Measurements from ENCODE around the gene TMEM242. TPM values are rescaled to one million over a fixed set of nuclear protein-coding genes. Genes with fewer than 3 reads are reported as not detected.

The TMEM242 gene
- polyA plus RNA-seq, 1 donor from 2014 or later = 17.6 TPM

DNA sequence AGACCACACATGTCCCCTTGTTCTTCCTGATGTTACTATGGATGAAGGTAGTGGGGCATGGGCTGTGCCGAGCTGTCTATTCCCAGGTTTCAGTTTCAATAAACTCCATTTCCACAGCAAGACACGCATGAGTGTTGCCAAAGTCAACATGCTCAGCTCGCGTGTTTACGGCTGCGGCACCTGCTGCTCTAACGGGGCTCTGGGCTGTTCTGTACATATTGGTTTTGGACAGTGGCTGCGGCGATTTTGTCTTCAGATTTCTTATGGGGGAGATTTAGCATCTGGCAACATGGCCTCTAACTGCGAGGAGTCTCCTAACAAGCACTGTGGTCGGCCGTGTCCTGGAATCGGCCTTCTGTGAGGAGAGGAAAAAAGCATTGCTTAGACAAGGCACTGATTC lies 58.6 kb downstream of the TMEM242 start:
- Histone ChIP-seq H4K20me1 (ENCODE audit: insufficient read depth) (no peaks in the 10 kb centered on the region), H3K9me3 (ENCODE audit: low read length) (no peaks in the 10 kb centered on the region), H3F3A (ENCODE audit: insufficient read depth, low read length, poor library complexity, severe bottlenecking) (no peaks in the 10 kb centered on the region), H2AFZ (ENCODE audit: low read depth, low read length) (no peak overlapping the region), H3K27me3 (ENCODE audit: insufficient read depth, low read depth, low read length) (no peaks in the 10 kb centered on the region), H3K4me2 (ENCODE audit: low read length) (no peak overlapping the region), H3K27ac (ENCODE audit: low read length) (no peak overlapping the region), H3K4me3 (ENCODE audit: low read length) (no peak overlapping the region), H3K9me2 (ENCODE audit: insufficient read depth, low read length) (no peaks in the 10 kb centered on the region), H3K79me2 (replicated peaks; ENCODE audit: insufficient read depth, low read length) (no peaks in the 10 kb centered on the region), H3K36me3 (ENCODE audit: insufficient read depth, low read length) (no peaks in the 10 kb centered on the region), H3K9ac (ENCODE audit: low read length) (no peak overlapping the region)
- no peak for TF ChIP-seq RAD21 (conservative IDR thresholded peaks at IDR 0.05)
- no peak for TF ChIP-seq SMC3 (conservative IDR thresholded peaks at IDR 0.05; ENCODE audit: poor library complexity)
- no peak for TF ChIP-seq EZH2 (IDR thresholded peaks at IDR 0.05; ENCODE audit: borderline replicate concordance, insufficient read depth, low read length, poor library complexity, severe bottlenecking)
- TF ChIP-seq, protein P1, sequence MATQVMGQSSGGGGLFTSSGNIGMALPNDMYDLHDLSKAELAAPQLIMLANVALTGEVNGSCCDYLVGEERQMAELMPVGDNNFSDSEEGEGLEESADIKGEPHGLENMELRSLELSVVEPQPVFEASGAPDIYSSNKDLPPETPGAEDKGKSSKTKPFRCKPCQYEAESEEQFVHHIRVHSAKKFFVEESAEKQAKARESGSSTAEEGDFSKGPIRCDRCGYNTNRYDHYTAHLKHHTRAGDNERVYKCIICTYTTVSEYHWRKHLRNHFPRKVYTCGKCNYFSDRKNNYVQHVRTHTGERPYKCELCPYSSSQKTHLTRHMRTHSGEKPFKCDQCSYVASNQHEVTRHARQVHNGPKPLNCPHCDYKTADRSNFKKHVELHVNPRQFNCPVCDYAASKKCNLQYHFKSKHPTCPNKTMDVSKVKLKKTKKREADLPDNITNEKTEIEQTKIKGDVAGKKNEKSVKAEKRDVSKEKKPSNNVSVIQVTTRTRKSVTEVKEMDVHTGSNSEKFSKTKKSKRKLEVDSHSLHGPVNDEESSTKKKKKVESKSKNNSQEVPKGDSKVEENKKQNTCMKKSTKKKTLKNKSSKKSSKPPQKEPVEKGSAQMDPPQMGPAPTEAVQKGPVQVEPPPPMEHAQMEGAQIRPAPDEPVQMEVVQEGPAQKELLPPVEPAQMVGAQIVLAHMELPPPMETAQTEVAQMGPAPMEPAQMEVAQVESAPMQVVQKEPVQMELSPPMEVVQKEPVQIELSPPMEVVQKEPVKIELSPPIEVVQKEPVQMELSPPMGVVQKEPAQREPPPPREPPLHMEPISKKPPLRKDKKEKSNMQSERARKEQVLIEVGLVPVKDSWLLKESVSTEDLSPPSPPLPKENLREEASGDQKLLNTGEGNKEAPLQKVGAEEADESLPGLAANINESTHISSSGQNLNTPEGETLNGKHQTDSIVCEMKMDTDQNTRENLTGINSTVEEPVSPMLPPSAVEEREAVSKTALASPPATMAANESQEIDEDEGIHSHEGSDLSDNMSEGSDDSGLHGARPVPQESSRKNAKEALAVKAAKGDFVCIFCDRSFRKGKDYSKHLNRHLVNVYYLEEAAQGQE (IDR thresholded peaks at IDR 0.05; ENCODE audit: borderline replicate concordance) = no peak

DNA sequence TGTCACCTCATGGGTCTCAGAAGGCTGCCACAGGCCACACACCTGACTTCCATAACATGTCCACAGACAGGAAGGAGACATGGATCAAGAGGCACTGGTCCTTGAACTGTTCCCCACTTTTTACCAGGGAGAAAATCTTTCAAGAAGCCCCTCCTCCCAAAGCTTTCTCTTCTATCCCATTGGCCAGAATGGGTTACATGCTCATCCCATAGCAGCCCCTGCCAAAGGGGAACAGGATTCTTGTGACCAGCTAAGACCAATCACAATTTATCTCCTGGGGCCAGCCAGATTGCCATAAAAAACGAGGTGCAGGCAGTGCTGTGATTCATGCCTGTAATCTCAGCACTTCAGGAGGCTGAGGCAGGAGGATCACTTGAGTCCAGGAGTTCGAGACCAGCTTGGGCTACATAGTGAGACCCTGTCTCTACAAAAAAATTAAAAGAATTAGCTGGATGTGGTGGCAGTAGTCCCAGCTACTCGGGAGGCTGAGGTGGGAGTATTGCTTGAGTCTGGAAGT lies 59.4 kb downstream of the TMEM242 start:
- Histone ChIP-seq H3K4me3 (ENCODE audit: low read length) (no peak overlapping the region), H2AFZ (ENCODE audit: low read depth, low read length) (no peak overlapping the region), H3K27ac (ENCODE audit: low read length) (no peak overlapping the region), H3K9me3 (ENCODE audit: low read length) (no peaks in the 10 kb centered on the region), H3K36me3 (ENCODE audit: insufficient read depth, low read length) (no peaks in the 10 kb centered on the region), H3K4me2 (ENCODE audit: low read length) (no peak overlapping the region), H3K9me2 (ENCODE audit: insufficient read depth, low read length) (no peaks in the 10 kb centered on the region), H3K9ac (ENCODE audit: low read length) (no peak overlapping the region), H3F3A (ENCODE audit: insufficient read depth, low read length, poor library complexity, severe bottlenecking) (no peaks in the 10 kb centered on the region), H3K27me3 (ENCODE audit: insufficient read depth, low read depth, low read length) (no peaks in the 10 kb centered on the region), H3K79me2 (replicated peaks; ENCODE audit: insufficient read depth, low read length) (no peaks in the 10 kb centered on the region), H4K20me1 (ENCODE audit: insufficient read depth) (no peaks in the 10 kb centered on the region)
- no peak for TF ChIP-seq POLR2AphosphoS5 (IDR thresholded peaks at IDR 0.05)
- no peak for TF ChIP-seq MXI1 (conservative IDR thresholded peaks at IDR 0.05; ENCODE audit: poor library complexity, severe bottlenecking)
- no peak for TF ChIP-seq EP300 (conservative IDR thresholded peaks at IDR 0.05; ENCODE audit: poor library complexity, severe bottlenecking)
- TF ChIP-seq, protein P2, sequence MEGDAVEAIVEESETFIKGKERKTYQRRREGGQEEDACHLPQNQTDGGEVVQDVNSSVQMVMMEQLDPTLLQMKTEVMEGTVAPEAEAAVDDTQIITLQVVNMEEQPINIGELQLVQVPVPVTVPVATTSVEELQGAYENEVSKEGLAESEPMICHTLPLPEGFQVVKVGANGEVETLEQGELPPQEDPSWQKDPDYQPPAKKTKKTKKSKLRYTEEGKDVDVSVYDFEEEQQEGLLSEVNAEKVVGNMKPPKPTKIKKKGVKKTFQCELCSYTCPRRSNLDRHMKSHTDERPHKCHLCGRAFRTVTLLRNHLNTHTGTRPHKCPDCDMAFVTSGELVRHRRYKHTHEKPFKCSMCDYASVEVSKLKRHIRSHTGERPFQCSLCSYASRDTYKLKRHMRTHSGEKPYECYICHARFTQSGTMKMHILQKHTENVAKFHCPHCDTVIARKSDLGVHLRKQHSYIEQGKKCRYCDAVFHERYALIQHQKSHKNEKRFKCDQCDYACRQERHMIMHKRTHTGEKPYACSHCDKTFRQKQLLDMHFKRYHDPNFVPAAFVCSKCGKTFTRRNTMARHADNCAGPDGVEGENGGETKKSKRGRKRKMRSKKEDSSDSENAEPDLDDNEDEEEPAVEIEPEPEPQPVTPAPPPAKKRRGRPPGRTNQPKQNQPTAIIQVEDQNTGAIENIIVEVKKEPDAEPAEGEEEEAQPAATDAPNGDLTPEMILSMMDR (IDR thresholded peaks at IDR 0.05; ENCODE audit: poor library complexity, severe bottlenecking) = no peak
- no peak for TF ChIP-seq TAF1 (IDR thresholded peaks at IDR 0.05; ENCODE audit: low read depth)
- TF ChIP-seq, protein P1 (IDR thresholded peaks at IDR 0.05; ENCODE audit: borderline replicate concordance) = no peak
- no peak for TF ChIP-seq SMC3 (conservative IDR thresholded peaks at IDR 0.05; ENCODE audit: poor library complexity)
- TF ChIP-seq EZH2 (IDR thresholded peaks at IDR 0.05; ENCODE audit: borderline replicate concordance, insufficient read depth, low read length, poor library complexity, severe bottlenecking) = no peak
- TF ChIP-seq RAD21 (conservative IDR thresholded peaks at IDR 0.05) = no peak
